ENCODE measurements around the gene CPSF6.
A peak's percentile ranks its signal among the peaks of the same experiment; 100 is the strongest.
"Not testable (repeated sequence)": the region's sequence is repeated elsewhere in the genome, so short reads cannot be mapped to it uniquely, and the experiment has no call there.

CPSF6 gene, protein sequence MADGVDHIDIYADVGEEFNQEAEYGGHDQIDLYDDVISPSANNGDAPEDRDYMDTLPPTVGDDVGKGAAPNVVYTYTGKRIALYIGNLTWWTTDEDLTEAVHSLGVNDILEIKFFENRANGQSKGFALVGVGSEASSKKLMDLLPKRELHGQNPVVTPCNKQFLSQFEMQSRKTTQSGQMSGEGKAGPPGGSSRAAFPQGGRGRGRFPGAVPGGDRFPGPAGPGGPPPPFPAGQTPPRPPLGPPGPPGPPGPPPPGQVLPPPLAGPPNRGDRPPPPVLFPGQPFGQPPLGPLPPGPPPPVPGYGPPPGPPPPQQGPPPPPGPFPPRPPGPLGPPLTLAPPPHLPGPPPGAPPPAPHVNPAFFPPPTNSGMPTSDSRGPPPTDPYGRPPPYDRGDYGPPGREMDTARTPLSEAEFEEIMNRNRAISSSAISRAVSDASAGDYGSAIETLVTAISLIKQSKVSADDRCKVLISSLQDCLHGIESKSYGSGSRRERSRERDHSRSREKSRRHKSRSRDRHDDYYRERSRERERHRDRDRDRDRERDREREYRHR

GRCh38 chr12:69239352-69239921 lies at the start of gene CPSF6:
CPSF6 (plus strand) TSS chr12:69239569; CDS start chr12:69239647, 78 bp downstream.
- peak; percentile 92 to 93 for DNase-seq (ENCODE audit: low read depth in 2 of 2)

DNA sequence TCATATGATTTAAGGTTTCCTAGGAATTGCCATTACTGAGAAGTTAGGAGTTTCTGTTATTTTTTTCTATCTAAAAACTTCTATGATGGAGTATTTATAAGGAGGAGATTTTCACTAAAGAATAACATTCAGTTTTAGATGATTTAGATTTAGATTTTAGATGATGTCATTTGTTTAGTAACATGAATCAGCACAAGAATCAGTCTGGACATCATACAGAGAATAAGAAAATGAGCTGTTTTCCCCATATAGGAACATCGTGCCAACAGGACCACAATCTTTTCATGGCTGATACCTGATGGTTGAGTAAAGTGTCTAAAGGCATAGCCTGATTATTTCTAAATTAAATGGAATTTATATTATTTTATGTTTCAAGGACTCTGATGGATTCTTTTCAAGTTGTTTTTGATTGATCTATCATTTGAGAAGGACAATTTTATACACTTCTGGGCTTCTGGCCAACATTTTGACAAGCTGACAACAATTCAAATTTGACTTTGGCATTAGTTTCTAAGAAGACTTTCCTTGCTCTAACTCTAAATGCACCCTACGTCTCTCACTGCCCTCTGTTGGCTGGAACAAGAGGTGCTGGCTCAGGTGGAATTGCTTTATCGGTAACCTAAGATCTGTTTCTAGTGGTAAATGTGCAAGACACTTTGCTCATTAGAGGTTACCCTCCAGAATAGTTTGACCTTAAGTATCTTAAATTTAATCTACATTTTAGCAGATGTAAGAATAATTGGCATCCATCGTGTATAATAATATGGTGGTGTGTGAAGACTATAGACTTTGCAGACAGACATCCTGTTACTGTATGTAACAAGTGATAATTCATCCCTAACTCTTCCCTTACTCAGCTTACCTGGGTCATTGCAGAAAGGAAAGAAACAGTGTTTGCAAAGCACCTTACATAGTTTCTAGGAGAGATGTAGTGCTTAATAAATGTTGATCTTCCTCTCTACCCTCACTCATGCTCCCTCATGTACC lies 42.8 kb upstream of the CPSF6 start:
- DNase-seq (ENCODE audit: low read depth in 2 of 2) = no peak

GRCh38 chr12:69199976-69200375 lies 39.4 kb upstream of the CPSF6 start:
- DNase-seq (ENCODE audit: low read depth in 2 of 2) = not testable (repeated sequence)

GRCh38 chr12:69204191-69204590 lies 35.2 kb upstream of the CPSF6 start:
- DNase-seq (ENCODE audit: low read depth in 2 of 2) = no peak

- no peak for DNase-seq (ENCODE audit: low read depth in 2 of 2)
These were observed 28.7 kb upstream of the CPSF6 start for GRCh38 chr12:69210661-69211060.

DNA sequence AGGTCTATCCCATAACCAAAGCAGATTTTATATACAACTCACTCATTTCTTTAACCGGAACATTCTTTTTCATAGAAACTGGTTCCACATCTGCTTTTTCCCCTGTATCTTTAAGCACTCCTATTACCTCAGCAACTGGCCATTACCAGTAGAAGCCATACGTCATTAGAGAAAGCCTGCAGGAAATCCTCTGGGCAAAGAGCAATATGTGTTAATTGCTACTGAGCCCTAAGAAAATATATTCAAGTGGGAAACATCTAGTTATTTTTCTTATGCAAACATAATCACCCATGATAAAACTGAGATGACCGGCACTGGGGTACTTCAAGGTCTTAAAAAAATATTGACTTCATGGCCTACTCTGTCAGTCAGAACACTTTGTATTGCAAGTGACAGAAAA lies 28.2 kb upstream of the CPSF6 start:
- no peak for DNase-seq (ENCODE audit: low read depth in 2 of 2)

GRCh38 chr12:69214169-69214568 lies 25.2 kb upstream of the CPSF6 start:
- DNase-seq (ENCODE audit: low read depth in 2 of 2) = no peak

- DNase-seq (ENCODE audit: low read depth in 2 of 2) = no peak
These were observed 14.0 kb upstream of the CPSF6 start for GRCh38 chr12:69225251-69225910.

GRCh38 chr12:69231479-69231878 lies 7.9 kb upstream of the CPSF6 start:
- DNase-seq (ENCODE audit: low read depth in 2 of 2) = no peak

DNA sequence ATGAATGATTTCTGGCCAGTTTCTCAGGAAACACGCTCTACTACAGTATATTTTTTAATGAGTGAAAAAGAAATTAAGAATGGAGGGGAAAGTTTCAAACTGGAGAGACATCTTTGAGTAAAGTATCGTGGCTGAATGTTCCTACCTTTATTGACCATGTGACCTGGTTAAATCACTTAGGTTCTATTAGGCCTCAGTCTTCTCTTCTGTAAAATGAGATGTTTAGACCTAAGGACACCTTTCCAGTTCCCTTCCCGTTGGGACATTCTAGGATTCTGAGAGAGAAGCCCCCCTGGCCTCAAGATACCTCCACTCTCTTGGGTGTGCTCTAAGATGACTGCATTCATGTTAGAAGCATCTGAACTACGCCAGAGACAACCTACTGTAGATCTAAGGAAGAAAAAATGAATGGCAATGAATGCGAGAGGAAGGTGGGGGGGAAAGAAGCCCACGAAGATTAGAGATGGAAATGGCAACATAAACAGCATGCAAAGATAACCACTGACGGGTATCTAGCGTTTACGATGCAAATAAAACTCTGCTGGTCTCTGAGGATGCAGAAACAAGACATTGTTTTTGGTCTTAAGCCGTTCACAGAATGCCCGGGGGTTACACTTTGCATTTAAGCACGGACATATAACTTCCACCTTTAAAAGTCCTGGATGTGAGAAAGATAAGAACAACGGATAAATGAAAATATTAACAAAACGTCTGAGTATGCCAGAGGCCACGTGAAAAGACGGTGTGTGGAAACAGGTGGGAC lies 599 bp upstream of the CPSF6 start:
- DNase-seq (ENCODE audit: low read depth in 2 of 2) = no peak

DNA sequence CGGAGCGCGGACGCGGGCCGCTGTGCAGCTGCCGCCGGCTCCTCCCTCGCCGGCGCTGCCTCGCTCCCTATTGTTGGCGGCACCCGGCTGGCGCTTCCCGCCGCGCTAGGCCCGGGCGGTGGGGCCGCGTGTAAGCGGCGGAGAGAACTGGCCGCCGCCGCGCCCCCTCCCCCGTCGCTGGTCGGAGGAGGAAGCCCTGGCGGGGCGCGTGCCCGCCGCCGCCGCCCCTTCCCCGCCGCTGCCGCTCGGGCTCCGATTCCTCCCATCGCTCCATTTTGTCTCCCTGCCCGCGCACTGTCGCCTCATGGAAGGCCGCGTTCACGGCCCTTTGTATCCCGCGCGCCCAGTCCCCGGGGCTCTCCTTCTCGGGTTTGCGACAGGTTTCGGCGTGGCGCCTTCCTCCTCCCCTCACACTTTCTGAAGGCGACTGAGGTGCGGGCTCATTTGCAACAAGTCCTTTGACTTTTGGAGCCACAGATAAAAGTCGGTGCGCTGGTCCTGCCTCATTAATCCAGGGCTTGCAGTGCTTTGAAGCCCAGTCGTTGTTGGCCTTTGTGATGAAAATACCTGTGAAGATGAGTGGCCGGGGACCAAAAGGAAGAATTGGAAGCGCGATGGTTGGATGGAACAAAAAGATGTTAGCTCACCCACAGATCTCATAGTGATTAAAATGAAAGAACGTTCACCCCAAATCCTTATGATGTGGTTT lies 707 bp downstream of the CPSF6 start:
- DNase-seq (ENCODE audit: low read depth in 2 of 2) = no peak

GRCh38 chr12:69240631-69240995 lies 1.2 kb downstream of the CPSF6 start:
- DNase-seq (ENCODE audit: low read depth in 2 of 2) = no peak

DNA sequence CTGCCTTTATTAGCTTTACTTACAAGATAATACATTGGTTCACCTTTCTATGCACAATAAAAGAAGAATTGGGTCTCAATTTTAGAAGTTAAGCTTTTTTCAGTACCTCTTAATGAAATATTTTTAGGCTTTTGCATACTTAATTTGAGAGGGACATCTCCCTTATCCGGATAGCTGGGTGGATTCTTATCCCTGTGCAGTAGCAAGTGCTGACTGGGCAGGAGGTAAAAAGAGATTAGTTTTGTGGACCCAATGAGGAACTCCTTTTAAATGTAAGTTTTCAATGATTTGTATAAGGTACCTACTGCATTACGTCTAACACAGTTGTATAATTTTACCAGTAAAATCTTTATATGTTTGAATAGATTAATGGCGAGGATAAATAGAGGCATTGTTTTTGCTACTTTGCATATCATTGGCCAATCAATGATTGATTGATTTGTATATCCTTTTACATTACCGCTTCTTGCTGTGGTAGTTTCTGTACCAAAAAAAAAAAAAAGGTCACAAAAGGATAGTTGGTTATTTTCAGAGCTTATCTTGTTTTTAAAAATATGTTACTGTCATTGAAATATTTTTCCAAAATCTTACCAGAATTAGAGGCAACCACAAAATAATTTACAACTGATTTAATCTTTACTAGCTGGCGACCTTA lies 2.2 kb downstream of the CPSF6 start:
- no peak for DNase-seq (ENCODE audit: low read depth in 2 of 2)

DNA sequence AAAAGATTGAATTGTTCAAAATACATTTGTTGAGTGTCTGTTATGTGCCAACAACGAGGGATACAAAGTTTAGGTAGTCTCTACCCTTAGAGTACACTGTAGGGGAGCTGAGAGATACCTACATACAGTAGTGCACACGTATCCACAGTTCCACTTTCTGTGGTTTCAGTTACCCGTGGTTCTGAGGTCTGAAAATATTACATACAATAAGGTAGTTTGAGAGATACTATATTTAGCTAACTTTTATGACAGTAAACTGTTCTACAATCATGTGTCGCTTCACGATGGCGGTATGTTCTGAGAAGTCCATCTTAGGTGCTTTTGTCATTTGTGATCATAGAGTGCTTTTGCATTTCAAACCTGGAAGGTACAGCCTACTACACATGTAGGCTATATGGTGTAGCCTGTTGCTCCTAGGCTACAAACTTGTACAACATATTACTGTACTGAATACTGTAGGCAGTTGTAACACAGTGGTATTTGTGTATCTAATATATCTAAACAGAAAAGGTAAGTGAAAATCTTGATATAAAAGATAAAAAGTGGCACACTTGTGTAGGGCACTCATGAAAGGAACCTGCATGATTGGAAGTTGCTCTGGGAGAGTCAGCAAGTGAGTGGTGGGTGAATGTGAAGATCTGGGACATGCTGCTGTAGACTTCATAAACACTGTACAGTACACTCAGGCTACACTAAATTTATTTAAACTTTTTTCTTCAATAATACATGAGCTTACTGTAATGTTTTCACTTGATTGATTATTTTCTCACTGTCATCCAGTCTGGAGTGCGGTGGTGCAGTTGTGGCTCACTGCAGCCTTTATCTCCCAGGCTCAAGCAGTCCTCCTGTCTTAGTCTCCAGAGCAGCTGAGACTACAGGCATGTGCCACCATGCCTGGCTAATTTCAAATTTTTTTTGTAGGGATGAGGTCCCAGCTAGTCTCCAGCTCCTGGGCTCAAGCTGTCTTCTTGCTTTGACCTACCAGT lies 4.0 kb downstream of the CPSF6 start:
- DNase-seq (ENCODE audit: low read depth in 2 of 2) = no peak

DNA sequence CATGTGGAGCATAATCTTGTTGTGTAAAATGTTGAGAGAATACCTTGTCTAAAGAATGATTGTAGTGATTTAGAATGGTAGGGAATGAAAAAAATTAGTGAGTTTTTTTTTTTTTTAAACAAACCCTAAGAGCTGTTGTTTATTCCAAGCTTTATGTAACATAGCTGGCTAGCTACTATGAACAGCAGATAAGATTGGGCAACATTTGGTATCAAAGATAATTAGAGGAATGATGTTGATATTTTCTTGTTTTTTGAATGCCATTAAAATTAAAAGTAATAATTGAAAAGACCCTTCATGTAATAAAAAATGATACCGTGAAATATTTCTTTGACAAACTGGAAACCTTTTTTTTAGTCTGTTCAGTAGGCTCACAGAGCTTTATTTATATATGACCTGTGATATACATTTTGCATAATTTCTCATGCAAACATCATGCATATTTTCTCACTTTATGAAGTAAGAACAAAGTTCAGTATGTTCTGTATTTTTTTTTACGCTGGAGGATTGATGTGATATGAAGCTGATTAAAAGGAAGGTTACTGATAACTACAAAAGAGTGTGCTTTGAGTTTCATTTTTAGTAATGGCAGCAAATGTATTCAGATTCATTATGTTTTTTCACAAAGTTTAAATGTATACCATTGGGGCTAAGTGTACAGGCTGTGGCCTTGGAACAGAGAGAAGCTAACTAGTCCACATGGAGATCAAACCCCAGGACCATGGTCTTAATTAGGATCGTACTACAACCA lies 8.1 kb downstream of the CPSF6 start:
- DNase-seq (ENCODE audit: low read depth in 2 of 2) = no peak

GRCh38 chr12:69252033-69252432 lies 12.7 kb downstream of the CPSF6 start:
- no peak for DNase-seq (ENCODE audit: low read depth in 2 of 2)

DNA sequence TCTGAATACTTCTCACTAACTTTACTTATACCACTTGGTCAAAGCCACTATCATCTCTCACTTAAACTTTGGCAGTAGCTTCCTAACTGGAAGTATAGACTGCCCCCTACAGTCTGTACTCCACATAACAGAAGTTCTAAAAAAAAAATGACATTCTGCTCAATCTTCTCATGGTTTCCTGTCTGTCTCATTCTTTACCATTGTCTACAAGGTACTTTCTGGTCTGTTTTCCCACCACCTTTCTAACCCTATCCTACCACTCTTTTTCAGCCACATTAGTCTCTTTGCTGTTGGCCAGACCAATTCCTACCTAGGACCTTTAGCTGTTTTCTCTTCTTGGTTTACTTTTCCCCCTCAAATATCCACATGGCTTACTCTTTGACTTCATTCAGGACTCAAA lies 14.7 kb downstream of the CPSF6 start:
- DNase-seq (ENCODE audit: low read depth in 2 of 2) = no peak

DNA sequence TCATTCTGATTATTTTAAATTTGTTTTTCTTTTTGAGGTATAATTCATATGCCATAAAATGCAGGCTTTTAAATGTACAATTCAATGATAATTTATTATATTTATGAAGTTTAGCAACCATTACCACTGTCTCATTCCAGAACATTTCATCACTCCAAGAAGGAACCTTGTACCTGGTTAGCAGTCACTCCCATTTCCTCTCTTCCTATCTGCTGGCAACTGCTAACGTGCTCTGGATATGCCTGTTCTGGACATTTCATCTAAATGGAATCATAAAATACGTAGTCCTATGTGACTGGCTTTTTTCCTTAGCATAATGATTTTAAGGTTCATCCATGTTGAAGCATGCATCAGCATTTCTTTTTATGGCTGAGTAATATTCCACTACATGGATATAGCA lies 15.5 kb downstream of the CPSF6 start:
- no peak for DNase-seq (ENCODE audit: low read depth in 2 of 2)

Data from activated CD8-positive, alpha-beta memory T cell treated with anti-CD3 and anti-CD28 coated beads for 4 hours (primary cell).